NCI-H1092 (cell line): Measurements from ENCODE around the gene PRAMEF15.
"Not testable (repeated sequence)": the region's sequence is repeated elsewhere in the genome, so short reads cannot be mapped to it uniquely, and the experiment has no call there.

Experiments
- DNase-seq: peaks from one replicate; lab custom pipeline; 2025; lab: John Stamatoyannopoulos, UW

PRAMEF15 gene

DNA sequence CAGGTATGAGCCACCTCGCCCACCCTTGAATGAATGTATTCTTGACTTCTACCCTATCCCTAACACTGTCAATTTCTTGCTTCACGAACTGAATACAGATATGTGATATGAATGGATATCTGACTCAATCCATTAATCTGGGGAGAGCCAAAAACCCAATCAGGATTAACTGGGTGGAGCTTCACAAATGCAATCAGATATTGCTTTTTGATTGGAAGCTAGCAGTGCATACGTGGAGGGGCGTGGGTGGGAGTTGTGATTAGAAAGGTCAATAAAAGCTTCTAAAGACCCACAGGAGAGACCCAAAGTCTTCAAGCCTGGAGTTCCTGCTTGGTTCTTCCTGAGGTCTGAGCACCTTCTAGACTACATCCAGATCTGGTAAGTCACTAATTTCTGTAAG, at the start of gene PRAMEF15:
TSS of gene PRAMEF15 (plus strand) at position 301 of the 400 bp plus-strand sequence. CDS start 2,827 bp downstream, outside the sequence.
- DNase-seq = not testable (repeated sequence)

DNA sequence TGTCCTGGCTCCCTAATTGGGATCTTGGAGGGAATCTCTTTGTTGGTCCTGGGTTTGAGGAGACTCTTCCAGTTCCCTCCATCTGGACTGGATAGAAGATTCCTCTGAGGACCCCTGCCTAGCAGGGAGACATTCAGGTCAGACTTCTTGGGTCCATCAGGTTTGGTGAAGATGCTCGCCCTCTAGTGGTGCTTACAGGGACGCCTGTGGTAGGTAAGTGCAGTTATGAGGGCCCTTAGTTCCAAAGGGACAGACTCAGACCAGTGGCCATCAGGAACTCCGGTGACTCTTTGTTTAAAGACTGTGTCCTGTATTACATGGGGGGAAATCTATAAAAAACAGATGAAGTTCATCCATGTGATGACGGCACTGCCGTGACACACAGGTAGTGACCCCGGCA, 38.4 kb upstream of the PRAMEF15 start:
- not testable (repeated sequence) for DNase-seq

DNA sequence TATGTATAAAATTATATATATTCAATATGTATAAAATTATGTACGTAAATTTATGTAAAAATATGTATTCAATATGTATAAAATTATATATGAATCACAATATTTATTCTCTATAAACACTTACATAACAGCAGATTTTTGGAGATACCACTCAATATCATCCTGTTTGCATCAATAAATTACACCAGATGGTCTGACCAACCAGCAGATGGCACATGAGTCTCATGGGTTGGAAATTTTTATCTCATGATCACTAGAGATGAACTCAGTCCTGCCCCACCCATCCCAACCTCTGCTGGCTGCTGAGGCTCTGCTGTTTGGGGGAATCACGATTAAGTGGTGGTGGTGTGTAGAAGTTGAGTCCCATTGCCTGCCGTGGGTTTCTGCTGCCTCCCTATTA, 35.8 kb upstream of the PRAMEF15 start:
- DNase-seq = not testable (repeated sequence)

DNA sequence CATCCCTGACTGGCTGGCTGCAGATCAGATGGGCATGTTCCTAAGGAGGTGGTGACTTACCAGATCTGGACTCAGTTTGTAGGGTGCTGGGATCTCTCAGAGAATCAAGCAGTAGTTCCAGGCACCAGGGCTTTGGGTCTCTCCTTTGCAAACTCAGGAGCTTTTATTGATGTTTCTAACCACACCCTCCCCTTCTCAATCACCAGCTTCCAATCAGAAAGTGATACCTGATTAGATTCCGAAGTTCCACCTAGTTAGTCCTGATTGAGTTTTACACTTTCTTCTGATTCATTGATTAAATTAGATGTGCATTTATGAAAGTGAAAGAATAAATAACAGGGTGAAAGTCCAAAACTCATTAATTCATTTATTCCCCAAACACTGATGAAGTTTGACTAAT, 30.3 kb upstream of the PRAMEF15 start, which contains the start of gene PRAMEF8:
TSS of gene PRAMEF8 (minus strand) at position 101 of the 400 bp plus-strand sequence. CDS start 1,046 bp downstream, outside the sequence.
- not testable (repeated sequence) for DNase-seq

DNA sequence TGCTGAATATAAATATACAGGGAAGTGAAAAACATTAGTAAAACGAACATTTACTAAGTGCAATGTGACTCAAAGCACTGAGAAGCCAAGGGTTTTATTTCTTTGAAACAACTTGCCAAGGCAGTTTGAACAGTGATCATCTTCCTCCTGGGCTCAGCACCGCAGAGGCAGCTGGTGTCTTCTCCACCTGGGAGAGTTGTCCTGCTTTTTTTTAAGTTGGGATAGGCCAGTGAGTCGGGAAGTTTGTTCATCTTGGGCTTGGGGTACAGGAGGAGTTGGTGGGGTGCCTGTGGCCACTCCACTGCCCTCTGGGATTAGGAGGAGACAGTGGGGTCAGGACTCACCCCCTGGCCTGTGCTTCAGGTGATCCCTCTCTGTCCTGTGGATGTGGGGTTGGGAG, 26.4 kb upstream of the PRAMEF15 start:
- not testable (repeated sequence) for DNase-seq

DNA sequence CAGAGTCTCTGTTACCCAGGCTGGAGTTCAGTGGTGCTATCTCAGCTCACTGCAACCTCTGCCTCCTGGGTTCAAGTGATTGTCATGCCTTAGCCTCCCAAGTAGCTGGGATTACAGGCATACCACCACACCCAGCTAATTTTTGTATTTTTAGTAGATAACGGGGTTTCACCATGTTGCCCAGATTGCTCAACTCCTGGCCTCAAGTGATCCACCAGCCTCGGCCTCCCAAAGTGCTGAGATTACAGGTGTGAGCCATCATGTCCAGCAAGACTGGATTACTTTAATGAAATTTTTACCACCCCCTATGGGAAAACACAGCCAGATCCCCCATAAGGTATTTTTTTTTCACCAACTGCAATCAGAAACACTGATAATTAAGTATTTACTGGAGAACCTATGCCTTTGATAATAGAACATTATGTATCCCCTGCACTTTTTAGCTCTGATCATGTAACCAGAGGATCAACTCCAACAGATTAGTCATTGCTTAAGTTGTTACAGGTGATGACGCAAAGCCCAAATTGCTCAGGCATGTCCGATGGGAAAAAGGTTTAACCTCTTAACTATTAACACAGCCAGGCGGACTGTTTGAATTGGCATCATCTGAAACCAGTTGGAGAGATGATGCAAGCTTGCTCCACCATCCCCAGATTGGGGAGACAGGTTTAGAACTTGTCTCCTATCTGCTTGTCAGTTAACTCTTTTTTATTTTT, 18.0 kb upstream of the PRAMEF15 start:
- DNase-seq = not testable (repeated sequence)

DNA sequence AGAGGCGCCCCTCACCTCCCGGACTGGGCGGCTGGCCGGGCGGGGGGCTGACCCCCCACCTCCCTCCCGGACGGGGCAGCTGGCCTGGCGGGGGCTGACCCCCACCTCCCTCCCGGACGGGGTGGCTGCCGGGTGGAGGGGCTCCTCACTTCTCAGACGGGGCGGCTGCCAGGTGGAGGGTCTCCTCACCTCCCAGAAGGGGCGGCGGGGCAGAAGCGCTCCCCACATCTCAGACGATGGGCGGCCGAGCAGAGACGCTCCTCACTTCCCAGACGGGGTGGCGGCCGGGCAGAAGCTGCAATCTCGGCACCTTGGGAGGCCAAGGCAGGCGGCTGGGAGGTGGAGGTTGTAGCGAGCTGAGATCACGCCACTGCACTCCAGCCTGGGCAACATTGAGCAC, 16.7 kb upstream of the PRAMEF15 start:
- DNase-seq = not testable (repeated sequence)

DNA sequence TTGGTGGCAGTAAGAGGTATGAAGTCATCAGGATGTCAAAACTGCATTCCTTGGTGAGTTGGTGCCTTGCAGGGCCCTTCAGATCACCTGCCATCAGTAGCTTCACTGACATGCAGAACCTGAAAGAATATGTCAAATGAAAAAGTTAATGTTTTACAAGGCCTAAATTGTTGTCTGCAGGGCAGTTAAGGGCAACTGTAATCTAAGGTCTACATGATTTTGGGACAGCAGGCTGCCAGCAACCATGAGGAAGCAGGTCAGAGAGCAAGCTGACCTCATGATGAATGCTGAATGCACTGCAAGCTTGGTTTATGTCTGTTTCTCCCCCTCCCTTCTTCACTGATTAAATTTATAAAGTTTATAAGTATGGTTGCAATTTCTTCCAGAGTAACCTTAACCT, 13.2 kb upstream of the PRAMEF15 start:
- DNase-seq = not testable (repeated sequence)

DNA sequence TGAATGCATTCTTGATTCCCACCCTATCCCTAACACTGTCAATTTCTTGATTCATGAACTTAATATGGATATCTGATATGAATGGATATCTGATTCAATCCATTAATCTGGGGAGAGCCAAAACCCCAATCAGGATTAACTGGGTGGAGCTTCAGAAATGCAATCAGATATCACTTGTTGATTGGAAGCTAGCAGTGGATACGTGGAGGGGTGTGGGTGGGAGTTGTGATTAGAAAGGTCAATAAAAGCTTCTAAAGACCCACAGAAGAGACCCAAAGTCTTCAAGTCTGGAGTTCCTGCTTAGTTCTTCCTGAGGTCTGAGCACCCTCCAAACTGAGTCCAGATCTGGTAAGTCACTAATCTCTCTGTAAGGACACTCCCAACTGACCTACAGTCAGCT, 12.1 kb upstream of the PRAMEF15 start, which contains the start of gene PRAMEF33:
TSS of gene PRAMEF33 (plus strand) at position 301 of the 400 bp plus-strand sequence. CDS start 2,416 bp downstream, outside the sequence.
- not testable (repeated sequence) for DNase-seq

DNA sequence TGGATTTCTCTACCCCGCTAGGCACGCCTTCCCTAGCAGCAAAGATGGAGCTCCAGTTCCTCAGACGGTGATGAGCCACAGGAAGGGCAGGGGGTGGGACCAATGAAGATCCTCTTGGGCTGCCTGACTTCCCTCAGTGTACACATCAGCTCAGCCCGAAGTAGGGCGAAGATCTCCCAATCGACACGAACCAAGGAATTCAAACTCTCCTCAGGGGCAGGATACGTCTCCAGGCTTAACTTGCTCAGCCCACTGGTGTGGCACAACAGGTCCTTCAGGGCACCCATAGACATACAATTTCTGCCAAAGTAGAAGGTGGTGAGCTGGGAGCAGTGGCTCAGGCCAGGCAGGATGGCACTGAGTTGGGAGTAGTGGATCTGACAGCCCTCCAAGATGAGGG, 27.1 kb downstream of the PRAMEF15 start:
- DNase-seq = not testable (repeated sequence)

DNA sequence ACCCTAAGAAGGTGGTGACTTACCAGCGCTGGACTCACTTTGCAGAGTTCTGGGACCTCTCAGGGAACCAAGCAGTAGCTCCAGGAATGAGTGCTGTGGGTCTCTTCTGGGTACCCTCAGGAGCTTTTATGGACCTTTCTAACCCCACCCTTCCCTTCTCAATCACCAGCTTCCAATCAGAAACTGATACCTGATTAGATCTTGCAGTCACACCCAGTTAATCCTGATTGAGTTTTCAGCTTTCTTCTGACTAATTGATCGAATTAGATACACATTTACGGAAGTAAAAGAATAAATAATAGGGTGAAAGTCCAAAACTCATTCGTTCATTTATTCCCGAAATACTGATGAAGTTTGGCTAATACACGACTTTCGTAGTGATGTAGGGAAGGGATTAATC, 31.7 kb downstream of the PRAMEF15 start, which contains the start of gene PRAMEF14:
TSS of gene PRAMEF14 (minus strand) at position 101 of the 400 bp plus-strand sequence. CDS start 1,820 bp downstream, outside the sequence.
- not testable (repeated sequence) for DNase-seq

DNA sequence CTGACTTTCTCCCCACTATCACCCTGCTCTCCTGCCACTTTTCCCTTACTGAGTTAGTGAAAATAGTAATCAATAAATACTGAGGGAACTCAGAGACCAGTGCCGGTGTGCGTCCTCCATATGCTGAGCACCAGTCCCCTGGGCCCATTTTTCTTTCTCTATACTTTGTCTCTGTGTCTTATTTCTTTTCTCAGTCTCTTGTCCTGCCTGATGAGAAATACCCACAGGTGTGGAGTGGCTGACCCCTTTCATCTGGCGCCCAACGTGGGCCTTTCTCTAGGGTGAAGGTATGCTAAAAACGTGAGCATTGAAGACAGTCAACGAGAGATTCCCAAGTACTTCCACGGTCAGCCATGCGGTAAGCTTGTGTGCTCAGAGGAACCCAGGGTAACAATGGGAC, 38.1 kb downstream of the PRAMEF15 start:
- not testable (repeated sequence) for DNase-seq

DNA sequence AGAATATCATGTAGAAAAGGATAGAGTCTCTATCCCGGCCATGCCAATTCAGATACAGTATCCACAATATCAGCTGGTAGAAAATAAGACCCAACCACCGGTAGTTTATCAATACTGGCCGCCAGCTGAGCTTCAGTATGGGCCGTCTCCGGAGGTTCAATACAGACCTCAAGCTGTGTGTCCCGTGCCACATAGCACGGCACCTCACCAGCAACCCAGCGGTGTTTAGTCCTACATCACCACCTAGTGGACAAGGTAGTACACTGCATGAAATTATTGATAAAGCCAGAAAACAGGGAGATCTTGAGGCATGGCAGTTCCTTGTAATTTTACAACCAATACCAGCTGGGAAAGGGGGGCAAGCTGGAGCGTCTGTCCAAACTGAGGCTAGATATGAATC, 39.1 kb downstream of the PRAMEF15 start:
- not testable (repeated sequence) for DNase-seq

DNA sequence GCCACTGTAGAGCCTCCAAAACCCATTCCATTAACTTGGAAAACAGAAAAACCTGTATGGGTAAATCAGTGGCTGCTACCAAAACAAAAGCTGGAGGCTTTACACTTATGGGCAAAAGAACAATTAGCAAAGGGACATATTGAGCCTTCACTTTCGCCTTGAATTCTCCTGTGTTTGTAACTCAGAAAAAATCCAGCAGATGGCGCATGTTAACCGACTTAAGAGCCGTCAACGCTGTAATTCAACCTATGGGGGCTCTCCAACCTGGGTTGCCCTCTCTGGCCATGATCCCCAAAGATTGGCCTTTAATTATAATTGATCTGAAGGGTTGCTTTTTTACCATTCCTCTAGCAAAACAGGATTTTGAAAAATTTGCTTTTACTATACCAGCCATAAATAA, 41.4 kb downstream of the PRAMEF15 start:
- peak; percentile 26 for DNase-seq

DNA sequence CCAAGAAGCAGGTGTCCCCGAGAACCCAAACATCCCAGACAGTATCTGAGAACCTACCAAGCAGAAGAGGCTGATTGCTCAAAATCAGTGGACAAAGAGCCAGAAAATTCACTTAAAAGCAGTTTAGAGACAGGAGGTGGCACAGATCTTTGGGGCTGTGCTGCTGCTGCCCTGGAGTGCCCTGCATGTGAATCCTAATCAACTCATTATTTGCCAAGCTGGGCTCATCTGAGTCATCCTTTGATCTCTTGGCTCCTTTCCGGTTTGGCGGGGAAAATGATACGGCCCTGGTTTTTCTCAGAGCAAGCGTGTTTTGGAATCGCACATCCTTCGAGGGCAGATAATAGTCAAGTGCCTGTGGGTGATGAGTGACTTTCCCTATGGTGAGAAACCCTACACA, 47.0 kb downstream of the PRAMEF15 start:
- not testable (repeated sequence) for DNase-seq

DNA sequence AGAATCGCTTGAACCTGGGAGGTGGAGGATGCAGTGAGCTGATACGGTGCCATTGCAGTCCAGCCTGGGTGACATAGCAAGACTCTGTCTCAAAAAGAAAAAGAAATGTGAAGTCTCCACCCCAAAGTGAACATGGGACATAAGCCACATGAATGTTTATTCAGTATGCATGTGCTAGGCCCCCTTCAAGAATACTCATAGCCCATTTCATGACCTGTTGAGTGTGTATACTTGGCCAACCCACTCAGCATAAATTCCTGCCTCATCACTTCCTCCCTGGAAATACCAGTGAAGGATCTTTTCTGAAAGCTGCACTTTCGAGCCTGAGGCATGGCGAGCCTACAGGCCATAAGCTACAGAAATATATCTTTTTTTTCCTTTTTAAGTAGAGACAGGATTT, 49.5 kb downstream of the PRAMEF15 start:
- not testable (repeated sequence) for DNase-seq

DNA sequence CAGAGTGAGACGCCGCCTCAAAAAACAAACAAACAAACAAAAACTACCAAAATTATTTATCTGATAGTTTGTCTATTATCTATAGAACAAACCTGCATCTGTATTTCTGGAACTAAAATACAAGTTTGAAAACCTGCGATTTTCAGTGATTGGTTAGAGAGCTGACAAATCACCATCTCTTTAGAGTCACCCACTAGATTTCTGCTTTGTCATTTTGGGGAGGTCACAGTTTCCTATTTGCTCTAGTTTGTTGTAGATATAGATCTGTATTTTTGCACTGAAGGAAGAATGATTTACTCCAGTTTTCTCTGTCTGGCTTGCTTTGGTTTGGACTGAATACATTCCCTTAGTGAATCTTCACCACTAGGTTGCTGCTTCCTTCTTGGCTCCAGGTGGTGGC, 51.2 kb downstream of the PRAMEF15 start:
- not testable (repeated sequence) for DNase-seq

DNA sequence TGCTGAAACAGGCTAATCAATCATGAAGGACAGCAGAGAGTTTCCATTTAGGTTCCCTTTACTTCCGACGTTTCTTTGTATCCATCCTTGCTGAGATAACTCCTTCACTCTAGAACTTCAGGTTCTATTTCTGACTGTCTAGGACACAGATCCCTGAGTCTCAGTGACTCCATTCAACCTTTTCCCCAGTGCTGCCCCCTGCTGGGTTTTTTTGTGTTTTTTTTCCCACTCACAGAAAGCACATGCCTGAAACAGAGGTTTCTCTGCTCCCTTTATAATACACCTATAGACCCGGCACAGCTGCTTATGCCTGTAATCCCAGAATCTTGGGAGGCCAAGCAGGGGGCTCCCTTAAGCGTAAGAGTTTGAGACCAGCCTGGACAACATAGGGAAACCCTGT, 53.2 kb downstream of the PRAMEF15 start:
- not testable (repeated sequence) for DNase-seq
